HG03095 (cell line): Measurements from ENCODE around the gene SHANK3.

Experiments
- ATAC-seq: cut with Tn5 transposase; IDR thresholded peaks from one replicate; pipeline ENCODE4 v1.9.1; 2021; ENCODE audit warnings: moderate library complexity; ENCODE audit not compliant: unreplicated experiment

The SHANK3 gene

GRCh38 chr22:50698546-50698945, 25.9 kb downstream of the SHANK3 start:
- ATAC-seq, result no peak

GRCh38 chr22:50699001-50699755, 26.6 kb downstream of the SHANK3 start:
- no peak for ATAC-seq

- ATAC-seq, result no peak
These were observed 27.2 kb downstream of the SHANK3 start for GRCh38 chr22:50699756-50700386.

DNA sequence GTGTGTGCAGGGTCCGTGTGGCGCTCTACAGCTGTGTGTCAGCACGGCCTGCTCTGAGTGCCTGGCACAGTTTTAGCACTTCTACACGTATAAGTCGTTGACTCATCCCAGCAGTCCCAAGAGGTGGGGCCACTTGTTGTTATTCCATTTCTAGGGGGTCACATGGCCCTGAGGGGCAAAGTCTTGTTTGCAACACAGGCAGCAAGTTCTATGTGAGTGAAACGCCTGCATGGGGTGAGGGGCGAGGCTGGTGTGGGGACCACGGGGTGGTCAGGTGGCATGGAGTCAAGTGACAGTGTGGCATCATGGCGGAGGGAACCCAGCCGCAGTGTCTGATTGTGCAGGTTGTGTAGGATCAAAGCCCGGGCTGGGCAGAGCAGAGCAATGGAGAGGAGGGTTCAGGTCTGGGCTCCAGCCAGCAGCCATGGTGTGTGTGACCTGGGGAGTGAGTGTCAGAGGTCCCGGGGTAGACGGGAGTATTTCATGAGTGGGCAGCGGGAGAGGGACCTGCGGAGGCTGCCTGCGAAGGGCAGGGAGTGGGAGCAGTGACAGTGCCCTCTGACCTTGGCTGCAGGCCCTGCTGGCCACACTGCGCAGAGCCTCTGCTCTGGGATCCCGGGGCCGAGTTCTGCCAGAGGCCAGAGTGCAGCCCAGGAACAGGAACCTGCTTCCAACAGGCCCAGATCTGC, 27.9 kb downstream of the SHANK3 start:
- ATAC-seq, result no peak

DNA sequence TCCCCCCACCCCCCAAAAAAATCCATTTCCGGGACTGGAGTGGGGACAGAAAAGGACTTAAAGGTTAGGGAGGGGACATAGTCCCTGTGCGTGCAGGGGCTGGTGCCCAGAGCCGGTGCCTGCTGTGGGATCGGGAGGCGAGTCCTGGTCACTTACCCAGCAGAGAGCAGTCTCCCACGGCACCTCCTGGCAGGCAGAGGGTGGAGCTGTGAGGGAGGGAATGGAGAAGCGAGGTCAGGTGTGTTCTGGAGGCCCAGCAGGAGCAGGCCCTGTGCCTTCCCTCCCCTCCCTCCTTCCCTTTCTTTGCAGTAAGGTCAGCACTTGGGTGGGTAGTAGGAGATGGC, 28.4 kb downstream of the SHANK3 start:
- no peak for ATAC-seq

DNA sequence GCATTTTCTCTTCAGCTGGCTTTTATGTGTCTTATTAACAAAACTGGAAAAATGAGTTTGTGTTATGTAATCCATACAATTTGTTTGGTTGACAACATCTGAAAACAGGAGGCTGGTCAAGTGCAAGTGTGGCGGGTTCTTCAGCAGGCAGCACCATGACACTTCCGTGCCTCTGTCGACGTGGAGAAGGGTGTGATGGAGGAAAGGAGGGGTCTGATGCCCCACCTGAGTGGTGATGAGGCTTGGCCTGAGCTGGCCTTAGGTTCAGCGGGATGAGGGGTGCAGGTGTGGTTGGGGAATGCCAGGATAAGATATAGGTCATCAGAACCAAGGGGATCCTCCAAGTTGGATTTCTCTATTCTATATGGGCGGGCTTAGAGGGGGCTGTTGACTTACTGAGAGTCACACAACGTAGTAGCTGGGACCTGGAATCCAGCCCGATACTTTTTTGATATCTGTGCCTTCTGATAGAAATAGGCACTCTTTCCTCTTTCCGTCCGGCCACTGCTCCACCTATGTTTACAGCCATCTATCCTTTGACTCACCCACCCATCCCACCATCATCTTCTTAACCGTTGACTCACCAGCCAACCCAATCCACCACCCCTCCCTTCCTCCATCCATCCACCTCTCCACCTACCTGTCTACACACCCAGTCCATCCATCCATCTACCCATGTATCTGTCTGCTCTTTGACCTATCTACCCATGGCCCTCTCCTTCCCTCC, 29.0 kb downstream of the SHANK3 start:
- no peak for ATAC-seq

DNA sequence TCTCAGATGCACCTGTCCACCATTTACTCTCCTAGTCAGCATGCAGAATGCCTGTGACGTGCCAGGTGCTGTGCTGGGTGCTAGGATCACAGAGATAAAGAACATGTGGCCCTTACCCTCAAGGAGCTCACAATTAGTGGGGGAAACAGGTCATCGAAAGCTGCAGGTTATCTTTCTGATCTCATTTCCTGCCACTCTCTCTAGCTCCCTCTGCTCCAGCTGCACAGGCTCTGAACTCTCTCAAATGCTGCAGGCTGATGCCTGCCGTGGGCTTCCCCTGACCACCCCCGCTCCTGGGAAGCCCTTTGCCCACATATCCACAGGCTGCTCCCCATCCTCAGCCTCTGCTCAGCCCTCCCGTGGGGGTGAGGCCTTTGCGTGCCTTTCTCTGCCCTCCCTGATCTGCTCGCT, 29.6 kb downstream of the SHANK3 start:
- ATAC-seq, result no peak

DNA sequence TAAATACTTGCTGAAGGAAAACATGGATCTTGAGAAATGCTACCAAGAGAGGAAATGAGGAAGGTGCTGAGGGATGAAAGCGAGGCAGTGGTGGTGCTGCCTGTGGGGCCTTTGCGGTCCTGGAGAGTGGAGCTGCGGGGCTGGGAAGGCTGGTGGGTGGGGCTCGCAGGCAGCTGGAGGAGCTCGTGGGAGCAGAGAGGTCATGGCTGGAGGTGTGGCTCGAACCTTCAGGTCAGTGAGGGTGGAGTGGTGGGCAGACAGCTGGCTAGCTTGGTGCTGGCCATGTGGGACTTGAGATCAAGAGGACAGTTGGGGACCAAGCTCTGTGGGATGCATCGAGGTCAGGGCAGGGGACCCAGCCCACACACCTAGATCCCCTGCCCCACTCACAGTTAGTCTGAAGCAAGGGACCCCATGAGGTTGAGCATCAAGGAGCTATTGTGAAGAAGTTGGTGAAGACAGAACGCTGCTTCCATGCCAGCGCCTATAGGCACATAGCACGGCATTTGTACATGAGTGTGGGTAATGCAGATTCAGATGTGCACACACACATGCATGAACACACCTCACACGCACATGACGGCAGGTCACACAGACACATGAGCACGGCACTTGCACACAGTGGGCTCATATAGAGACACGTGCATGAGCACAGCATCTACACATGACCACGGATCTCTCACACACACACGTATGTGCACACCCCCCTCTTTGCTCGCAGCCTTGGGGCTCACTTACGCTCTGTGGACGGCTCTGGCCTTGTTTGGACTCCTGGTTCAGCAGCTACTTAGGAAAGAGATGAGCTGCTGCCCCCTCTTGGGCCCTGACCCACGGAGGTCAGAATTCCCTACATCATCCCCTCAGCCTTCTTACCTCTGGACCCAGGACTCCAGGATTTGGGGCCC, 30.4 kb downstream of the SHANK3 start:
- no peak for ATAC-seq

DNA sequence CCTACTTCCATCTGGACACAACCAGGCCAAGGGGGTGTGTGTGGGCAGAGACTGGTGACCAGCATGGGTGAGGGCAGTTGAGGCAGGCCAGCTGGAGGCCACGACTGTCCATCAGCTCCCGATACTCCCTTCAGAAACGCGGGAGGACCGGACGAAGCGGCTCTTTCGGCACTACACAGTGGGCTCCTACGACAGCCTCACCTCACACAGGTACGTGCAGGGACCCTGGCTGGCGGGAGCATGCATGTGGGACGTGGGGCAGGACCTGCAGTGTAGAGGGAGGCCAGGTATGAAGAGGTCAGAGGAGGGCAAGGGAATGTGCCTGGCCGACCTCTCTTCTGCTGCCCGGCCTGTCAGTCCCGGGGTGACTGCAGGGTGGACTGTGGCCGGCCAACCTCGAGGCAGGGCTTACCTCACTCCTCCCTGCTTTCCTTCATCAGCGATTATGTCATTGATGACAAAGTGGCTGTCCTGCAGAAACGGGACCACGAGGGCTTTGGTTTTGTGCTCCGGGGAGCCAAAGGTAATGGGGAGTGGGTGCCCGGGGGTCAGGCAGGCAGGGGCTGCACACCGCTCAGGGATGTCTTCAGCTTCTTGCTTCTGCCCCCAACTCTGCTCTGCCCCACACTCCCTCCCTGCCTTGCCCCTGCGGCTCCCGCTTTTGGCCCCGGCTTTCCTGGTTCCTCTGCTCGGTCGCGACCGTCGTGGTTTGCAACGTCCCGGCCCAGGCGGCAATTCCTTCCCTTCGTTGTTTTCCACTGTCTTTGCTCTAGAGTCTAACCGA, 31.3 kb downstream of the SHANK3 start:
- ATAC-seq, result no peak

GRCh38 chr22:50704510-50705218, 32.0 kb downstream of the SHANK3 start:
- ATAC-seq, result no peak

DNA sequence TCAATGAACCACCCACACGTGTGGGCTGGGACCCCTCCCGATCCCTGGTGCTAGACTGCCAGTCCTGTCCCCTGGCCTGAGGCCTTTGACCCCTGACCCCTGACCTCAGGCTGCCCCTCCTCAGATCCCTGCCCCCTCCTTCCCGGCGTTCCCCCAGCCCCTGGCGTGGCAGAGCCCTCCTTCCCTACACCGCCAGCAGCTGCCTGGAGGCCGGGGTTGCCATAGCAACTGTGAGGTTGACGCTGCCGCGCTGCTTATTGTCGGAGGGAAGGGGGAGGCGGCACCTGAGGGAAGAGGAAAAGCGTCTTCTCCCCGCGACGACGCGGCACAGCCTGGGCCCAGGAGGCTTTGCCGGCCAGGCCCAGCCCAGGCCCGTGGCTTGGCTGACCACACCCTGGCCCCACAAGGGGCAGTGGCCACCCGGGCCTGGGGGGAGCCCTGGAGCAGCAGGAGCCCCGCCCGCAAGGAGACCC, 32.6 kb downstream of the SHANK3 start:
- no peak for ATAC-seq

DNA sequence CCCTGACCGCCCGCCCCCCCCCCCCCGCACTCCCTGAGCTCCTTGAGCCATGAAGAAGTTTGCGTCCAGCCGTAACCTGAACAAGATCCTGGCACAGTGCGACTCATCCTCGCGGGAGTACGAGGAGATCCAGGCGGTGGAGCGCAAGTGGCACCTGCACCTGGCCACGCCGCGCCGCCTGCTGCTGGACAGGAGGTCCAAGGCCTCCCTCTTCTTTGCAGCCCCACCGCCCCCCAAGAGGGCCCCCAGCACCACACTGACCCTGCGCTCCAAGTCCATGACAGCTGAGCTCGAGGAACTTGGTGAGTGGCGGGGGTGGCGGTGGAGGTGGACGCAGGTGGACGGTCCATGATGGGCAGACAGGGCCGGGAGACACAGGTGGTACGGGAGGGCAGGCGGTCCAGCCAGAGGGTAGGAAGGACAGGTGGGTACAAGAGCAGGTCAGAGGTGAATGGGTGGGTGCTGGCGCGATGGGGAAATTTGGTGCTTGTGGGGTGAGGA, 33.3 kb downstream of the SHANK3 start:
- no peak for ATAC-seq

DNA sequence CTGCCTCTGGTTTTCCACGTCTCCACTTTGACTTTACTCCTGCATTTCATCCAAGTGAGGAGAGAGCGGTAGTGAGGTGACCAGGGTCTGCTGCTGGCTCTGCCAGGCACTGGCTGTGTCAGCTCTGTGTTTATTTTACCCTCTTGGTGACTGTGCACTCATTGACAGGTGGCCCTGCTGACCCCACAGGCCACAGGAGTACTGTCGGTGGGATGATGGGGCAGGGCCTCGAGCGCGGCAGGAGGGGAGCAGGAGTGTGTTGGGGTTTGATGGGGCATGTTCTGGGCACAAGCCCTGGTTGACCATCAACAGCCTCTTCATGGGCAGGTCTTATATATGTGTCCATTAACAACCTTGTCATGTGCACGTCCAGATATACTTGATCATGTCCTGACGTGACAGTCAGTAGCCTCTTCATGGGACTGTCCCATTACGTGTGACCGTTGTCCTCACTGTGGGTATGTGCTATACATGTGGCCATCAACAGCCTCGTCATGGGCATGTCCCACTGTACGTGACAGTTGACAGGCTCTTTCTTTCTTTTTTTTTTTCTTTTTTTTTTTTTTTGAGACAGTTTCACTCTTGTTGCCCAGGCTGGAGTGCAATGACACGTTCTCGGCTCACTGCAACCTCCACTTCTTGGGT, 34.0 kb downstream of the SHANK3 start:
- ATAC-seq, result no peak

DNA sequence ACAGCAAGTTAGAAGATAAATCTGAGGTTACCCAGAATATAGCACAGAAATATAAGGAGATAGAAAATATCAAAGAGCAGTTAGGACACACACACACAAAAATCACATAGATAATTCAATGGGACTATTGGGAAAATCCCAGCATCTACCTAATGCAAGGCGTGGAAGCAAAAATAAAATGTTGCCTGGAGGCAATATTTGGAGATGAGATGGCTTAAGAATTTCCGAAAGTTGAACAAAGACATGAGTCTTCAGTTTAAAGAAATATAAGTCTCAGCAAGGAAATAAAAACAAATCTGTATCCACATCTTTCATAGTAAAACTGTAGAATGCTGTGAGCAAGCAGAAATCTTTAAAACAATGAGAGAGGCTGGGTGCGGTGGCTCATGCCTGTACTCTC, 35.9 kb downstream of the SHANK3 start:
- ATAC-seq, result no peak

DNA sequence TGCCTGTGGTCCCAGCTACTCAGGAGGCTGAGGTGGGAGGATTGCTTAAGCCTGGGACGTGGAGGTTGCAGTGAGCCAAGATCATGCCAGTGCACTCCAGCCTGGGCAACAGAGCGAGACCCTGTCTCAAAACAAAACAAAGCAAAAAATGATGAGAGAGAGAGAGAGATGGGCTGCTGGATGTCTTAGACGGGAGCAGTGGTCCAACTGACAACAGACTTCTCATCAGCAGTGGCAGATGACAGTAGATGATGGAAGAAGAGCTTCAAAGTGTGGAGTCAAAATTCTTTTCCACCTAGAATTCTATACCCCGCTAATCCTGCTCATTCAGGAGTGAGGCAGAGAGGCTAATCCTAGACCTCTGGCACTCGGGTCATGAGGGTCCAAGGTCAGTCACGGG, 36.4 kb downstream of the SHANK3 start:
- no peak for ATAC-seq

DNA sequence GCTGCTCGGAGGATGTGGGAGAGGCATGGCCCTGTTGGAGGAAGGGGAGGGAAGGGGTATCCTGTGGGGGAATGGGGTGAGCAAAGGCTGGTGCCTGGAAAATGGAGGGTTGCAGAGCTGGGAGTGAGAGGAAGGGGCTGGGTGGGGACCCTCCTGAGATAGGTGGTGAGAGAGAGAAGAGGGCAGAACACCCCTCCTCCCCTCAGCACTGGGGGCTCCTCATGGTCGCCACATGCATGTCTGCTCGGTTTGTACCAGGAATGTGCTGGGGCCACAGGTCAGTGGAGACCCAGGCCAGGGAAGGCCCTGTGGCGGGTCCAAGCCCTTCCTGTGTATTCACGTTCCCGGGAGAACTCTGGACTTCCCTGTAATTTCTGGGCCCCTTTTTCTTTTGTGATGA, 37.6 kb downstream of the SHANK3 start:
- ATAC-seq, result no peak

DNA sequence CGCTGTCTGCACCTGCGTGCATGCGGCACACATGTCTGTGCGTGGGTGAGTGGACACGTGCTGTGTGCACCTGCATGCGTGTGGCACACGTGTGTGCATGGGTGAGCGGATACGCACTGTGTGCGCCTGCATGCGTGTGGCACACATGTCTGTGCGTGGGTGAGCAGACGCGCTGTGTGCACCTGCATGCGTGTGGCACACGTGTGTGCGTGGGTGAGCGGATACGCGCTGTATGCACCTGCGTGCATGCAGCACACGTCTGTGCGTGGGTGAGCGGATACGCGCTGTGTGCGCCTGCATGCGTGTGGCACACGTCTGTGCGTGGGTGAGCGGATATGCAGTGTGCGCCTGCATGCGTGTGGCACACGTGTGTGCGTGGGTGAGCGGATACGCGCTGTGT, 38.3 kb downstream of the SHANK3 start:
- ATAC-seq, result no peak
